Measurements from ENCODE around the gene FRS2.

FRS2 gene

GRCh38 chr12:69540987-69541386 is 70.8 kb downstream of the FRS2 start:
- no peak for FAIRE-seq

DNA sequence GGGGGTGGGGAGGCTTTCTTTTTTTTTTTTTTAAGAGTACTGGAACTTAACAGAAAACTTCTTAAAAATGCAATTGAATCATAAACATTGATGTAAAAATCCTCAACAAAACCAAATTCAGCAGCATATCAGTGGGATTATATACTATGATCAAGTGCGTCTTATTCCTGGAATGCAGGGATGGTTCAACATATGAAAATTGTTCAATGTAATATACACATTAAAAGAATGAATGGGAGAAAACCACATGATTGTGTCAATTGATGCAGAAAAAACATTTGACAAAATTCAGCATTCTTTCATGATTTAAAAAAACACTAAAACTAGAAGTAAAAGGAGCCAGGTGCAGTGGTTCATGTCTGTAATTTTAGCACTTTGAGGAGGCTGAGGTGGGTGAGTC is 73.9 kb downstream of the FRS2 start:
- no peak for FAIRE-seq

GRCh38 chr12:69545081-69545480 is 74.9 kb downstream of the FRS2 start:
- no peak for FAIRE-seq

DNA sequence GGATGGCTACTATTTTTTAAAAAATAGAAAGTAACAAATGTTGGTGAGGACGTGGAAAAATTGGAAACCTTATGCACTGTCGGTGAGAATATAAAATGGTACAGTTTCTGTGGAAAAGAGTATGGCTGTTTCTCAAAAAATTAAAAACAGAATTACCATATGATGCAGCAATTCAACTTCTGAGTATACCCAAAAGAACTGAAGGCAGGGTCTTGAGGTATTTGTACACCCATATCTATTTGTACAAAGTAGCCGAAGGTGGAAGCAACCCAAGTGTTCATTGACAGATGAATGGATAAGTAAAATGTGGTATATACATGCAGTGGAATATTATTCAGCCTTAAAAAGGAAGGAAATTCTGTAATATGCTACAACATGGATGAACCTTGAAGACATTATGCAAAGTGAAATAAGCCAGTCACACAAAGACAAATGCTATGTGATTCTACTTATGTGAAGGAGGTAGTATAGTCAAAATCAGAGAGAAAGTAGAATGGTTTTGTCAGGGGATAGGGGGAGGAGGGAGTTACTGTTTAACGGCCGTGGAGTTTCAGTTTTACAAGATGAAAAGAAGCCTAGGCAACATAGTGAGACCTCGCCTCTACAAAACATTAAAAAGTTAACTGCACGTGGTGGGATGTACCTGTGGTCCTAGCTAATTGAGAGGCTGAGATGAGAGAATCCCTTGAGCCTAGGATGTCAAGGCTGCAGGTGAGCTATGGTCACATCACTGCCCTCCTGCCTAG is 76.7 kb downstream of the FRS2 start:
- no peak for FAIRE-seq

- FAIRE-seq: no peak
Observed at GRCh38 chr12:69548687-69549086, 78.5 kb downstream of the FRS2 start.

GRCh38 chr12:69550569-69551350 is 80.6 kb downstream of the FRS2 start:
- no peak for FAIRE-seq

- no peak for FAIRE-seq
Observed at GRCh38 chr12:69553628-69554248, 83.5 kb downstream of the FRS2 start.

GRCh38 chr12:69555461-69555860 is 85.3 kb downstream of the FRS2 start:
- no peak for FAIRE-seq

DNA sequence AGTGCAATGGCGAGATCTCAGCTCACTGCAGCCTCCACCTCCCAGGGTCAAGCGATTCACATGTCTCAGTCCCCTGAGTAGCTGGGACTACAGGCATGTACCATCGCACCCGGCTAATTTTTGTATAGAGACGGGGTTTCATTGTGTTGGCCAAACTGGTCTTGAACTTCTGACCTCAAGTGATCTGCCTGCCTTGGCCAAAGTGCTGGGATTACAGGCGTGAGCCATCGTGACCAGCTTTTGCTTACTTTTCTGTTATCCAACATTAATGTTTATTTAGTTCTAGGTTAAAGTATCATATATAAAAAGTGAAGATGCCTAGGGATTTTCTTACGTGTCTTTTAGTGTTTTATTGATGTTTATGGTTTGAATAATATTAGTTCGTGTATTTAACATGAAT is 86.2 kb downstream of the FRS2 start:
- FAIRE-seq: peak; percentile 5

DNA sequence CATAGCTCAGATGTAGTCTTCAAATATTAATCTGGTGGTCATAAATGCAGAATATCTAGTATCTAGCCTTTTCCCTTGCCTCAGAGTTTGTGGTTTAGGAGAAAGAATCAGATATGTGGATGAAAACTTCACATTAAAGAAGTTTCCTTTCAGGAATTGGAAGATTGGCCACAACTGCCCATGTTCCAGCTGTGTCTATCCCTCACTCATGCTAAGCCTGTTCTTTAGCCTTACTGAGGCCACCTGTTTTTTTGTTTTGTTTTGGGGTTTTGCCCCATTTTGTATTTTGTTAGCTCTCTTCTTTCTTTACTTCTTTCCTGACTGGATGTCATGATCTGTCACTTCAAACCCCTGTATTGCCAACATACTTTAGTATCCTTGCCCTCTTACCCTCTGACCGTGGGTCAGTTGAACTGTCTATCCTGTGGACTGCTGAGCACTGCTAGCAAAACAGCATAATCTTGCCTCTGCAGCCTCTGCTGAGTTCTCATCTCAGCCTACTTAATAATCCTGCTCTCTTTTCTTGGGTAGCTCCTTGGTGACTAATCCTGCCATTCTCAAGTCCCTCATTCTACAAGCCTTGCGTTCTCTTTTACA is 93.1 kb downstream of the FRS2 start:
- FAIRE-seq: no peak

DNA sequence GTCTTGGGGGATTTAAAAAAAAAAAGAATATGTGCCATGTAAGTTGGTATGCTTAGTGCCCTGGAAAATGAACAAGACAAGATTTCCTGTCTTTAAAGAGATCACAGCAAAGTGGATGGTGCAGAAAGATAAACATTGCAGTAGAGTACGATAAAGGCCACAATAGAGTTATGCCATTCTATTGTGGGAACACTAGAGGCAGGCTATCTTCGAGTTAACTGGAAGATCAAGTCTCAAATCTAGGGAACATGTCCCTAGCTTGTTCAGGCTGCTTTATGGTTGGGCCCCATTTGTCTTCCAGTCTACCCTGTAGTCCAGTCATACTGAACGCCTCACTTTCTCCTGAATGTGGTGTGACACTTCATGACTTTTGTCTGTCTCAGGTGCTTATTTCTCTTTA is 96.4 kb downstream of the FRS2 start:
- no peak for FAIRE-seq

GRCh38 chr12:69569236-69569635 is 99.0 kb downstream of the FRS2 start:
- FAIRE-seq: no peak

DNA sequence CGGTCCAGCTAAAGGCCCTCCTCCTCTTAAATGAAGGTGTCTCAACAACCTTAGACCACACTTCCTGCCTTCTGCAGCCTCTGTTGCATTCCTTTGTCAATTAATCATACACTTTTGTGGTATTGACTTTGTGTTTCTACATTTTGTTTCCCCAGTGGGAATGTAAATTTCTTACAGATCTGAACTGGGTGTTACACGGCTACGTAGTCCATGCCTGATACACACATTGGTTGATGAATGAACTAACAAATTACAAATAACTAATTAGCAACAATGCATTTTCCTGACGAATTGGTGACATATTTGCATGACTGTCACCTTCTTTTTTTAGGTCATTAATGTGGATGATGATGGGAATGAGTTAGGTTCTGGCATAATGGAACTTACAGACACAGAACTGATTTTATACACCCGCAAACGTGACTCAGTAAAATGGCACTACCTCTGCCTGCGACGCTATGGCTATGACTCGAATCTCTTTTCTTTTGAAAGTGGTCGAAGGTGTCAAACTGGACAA is 99.9 kb downstream of the FRS2 start:
- FAIRE-seq: no peak

DNA sequence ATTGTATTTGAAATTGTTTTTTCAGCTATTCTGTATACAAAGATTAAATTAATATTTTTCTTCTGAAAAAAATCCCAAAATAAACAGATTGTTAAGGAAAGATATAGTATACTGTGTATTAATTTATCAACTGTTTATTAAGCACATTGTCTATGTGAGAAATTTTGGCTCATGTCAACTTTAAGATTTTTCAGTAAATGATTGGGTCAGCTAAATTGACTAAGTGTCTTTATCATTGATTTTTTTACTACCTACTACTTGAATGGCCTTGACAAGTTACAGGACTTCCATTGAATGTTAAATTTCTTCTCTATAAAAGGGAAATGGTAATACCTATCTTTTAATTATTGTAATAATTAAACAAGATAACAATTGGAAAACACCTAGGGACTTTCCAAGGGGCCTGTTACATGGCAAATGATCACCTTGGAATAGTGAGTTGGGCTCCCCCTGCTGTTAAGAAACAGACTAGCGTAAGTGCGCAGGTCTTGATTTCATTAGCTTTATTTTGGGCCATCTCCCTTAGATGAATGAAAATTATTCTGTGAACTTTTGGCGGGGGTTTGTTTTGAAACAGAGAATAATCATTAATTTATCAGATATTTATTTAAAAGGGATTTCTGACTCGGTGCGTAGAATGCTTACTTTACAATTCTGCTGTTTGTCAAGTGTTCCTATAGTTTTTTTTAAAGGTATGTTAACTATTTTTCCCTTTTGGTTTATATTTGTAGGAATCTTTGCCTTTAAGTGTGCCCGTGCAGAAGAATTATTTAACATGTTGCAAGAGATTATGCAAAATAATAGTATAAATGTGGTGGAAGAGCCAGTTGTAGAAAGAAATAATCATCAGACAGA is 100.6 kb downstream of the FRS2 start:
- peak; percentile 28 for FAIRE-seq

GRCh38 chr12:69575346-69575745 is 105.2 kb downstream of the FRS2 start:
- FAIRE-seq: no peak

DNA sequence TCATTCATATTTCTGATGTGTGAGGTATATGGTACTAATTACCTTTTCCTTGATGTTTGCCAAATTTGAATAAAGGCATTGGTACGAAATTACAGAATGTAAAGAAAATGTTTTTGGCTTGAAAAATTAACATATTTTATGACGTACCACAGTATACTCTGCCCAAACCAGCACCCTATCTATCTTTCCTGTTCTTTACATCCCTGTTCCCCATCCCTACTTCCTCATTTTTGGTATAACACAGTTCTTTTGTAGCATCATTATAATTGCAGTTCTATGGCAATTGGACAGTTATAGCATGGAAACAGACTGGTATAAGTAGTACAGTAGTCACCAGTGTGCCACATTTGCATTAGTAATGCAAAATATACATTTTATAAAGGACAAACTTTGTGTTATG is 108.1 kb downstream of the FRS2 start:
- FAIRE-seq: no peak

- FAIRE-seq: no peak
Observed at GRCh38 chr12:69579029-69579428, 108.8 kb downstream of the FRS2 start.

GRCh38 chr12:69580074-69580473 is 109.9 kb downstream of the FRS2 start:
- no peak for FAIRE-seq

DNA sequence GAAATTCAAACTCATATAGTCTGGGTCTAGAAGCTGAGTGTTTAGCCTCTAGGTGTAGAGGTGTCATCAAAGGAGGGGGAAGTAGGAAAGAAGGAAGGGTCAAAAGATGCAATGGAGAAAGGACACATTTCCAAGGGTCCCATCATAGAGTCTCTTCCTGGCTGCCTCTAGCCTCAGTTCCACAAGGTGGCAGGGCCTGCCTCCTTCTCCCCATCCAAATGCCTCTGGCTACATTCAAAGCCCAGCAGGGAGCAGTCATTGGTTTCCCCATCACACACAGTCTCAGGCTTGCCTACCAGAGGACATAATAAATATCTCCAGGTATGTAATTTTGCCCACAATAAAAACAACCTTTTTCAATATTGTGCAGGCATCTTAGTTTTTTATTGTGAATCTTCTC is 113.0 kb downstream of the FRS2 start:
- FAIRE-seq: no peak

- FAIRE-seq: no peak
Observed at GRCh38 chr12:69585189-69586062, 115.2 kb downstream of the FRS2 start, which contains the start of gene CCT2. TSS of gene CCT2 (plus strand) at chr12:69585459. CDS start at chr12:69585522, 63 bp downstream.

- no peak for FAIRE-seq
Observed at GRCh38 chr12:69588527-69588926, 118.3 kb downstream of the FRS2 start.
